Colonic mucosa (tissue), 4 donors: ENCODE data around the gene CSMD2. TPM values are rescaled to one million over a fixed set of nuclear protein-coding genes. Genes with fewer than 3 reads are reported as not detected.

Experiments used
- DNase-seq: peaks from one replicate; pipeline ENCODE4 v3.0.0-alpha.2; 2020
- H3K27ac ChIP-seq: fragments of 200-600 bp; one replicate; pipeline ENCODE4 v1.8.0; 2021
- H3K27me3 ChIP-seq: fragments of 200-600 bp; one replicate; pipeline ENCODE4 v1.8.0; 2021
- H3K36me3 ChIP-seq: fragments of 200-600 bp; one replicate; pipeline ENCODE4 v1.8.0; 2021
- H3K4me1 ChIP-seq: fragments of 200-600 bp; one replicate; pipeline ENCODE4 v1.8.0; 2021; ENCODE audit warnings: mild to moderate bottlenecking
- H3K4me3 ChIP-seq: fragments of 200-600 bp; one replicate; pipeline ENCODE4 v1.8.0; 2021
- H3K9ac ChIP-seq, 2 donors: one replicate each; pipeline ENCODE4 v1.7.0; 2013; ENCODE audit warnings: control low read depth in 2 of 2, low read depth in 2 of 2, low read length in 2 of 2
- H3K9me3 ChIP-seq: fragments of 200-600 bp; one replicate; pipeline ENCODE4 v1.8.0; 2021
- intact Hi-C: fragments of 100-400 bp; cut with DNase I; formaldehyde crosslinking; loops from one replicate; pipeline ENCODE4 v1.14.1; 2022
- total RNA-seq, 2 donors: library from RNA; stranded (reverse); fragmentation: NEBNext Ultra II Directional in 1 of 2; extraction: Animal tissue kit (Norgen Biotek cat#: 25700) in 1 of 2; gene quantifications; one replicate each; pipeline ENCODE4 v1.2.1, GENCODE V29; 2021
- TF ChIP-seq, protein P1 (sequence below): fragments of 200-600 bp; IDR thresholded peaks from one replicate; pipeline ENCODE4 v1.8.0; 2022; ENCODE audit warnings: antibody characterized with exemption, mild to moderate bottlenecking
- donor health status: healthy.
- donor health status: DM: no; HTN: no; CAD: no.
- donor health status: DM: no; HTN: no; CAD: no.

CSMD2 gene
- total RNA-seq, 2 donors from 2014 or later, result 0.05 to 0.10 TPM

DNA sequence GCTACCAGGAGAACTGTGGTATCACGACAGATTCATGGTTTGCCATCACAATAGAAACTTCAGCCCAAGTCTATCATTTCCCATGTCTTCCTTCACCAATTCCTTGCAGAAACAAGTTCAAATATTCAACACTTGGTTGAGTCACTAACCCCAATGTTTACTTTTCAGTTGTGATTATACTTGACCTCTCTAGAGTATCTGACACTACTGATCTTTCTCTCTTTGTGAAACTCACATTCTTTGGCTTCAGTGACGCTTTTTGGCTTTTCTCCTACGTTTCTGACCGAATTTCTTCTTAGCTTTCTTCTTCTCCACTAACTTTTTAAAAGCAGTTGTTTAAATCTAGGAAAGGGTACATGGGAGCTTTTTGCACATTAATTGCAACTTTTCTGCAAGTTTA is 350.0 kb downstream of the CSMD2 start:
- no peaks in the 10 kb centered on the region for H3K36me3 ChIP-seq
- H3K4me3 ChIP-seq, result no peak overlapping the region
- DNase-seq, result no peak
- H3K27ac ChIP-seq, result no peak overlapping the region
- TF ChIP-seq, protein P1, sequence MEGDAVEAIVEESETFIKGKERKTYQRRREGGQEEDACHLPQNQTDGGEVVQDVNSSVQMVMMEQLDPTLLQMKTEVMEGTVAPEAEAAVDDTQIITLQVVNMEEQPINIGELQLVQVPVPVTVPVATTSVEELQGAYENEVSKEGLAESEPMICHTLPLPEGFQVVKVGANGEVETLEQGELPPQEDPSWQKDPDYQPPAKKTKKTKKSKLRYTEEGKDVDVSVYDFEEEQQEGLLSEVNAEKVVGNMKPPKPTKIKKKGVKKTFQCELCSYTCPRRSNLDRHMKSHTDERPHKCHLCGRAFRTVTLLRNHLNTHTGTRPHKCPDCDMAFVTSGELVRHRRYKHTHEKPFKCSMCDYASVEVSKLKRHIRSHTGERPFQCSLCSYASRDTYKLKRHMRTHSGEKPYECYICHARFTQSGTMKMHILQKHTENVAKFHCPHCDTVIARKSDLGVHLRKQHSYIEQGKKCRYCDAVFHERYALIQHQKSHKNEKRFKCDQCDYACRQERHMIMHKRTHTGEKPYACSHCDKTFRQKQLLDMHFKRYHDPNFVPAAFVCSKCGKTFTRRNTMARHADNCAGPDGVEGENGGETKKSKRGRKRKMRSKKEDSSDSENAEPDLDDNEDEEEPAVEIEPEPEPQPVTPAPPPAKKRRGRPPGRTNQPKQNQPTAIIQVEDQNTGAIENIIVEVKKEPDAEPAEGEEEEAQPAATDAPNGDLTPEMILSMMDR, result no peak
- H3K27me3 ChIP-seq, result no peaks in the 10 kb centered on the region
- no peaks in the 10 kb centered on the region for H3K4me1 ChIP-seq
- intact Hi-C loops, result no loop called here
- no peaks in the 10 kb centered on the region for H3K9me3 ChIP-seq
- no peak overlapping the region for H3K9ac ChIP-seq

DNA sequence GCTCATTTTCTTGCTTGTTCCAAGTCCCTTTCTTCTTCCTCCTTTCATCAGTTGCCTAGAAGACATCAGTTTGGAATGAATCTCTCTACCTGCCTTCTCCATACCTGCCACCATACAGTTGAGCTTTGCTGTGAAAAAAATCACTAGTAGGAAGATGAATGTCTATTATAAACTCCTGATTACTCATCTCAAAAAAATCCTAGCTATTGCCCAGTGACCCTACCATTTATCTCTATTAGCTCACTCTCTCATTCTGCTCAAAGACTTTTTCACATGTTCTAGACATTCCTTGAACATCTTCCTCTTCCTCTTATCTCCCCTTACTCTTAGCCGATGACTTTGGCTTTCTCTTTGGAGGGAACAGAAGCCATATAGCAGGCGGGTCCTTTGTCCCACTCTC is 350.9 kb downstream of the CSMD2 start:
- no peak overlapping the region for H3K27ac ChIP-seq
- intact Hi-C loops, result no loop called here
- no peak overlapping the region for H3K4me3 ChIP-seq
- TF ChIP-seq, protein P1, result no peak
- H3K4me1 ChIP-seq, result no peaks in the 10 kb centered on the region
- H3K9ac ChIP-seq, result no peak overlapping the region
- no peaks in the 10 kb centered on the region for H3K36me3 ChIP-seq
- no peak for DNase-seq
- H3K9me3 ChIP-seq, result no peaks in the 10 kb centered on the region
- H3K27me3 ChIP-seq, result no peaks in the 10 kb centered on the region

DNA sequence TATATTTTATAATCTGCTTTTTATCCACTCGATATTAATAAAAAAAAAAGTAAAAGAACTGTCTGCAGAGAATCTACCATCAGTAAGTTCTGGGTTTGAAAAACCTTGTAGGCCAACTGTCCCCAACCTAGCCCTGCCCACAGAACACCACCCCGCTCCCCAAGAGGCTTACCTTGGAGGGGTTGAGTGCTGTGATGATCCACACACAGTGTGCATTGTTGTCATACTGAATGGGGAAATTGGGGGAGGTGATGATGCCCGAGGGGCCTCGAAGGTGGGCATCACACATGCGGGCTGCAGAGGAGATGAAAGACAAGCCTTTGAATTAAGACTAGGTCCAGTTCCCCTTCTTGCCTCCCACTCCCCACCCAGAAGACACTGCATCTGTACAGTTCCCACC is 354.5 kb downstream of the CSMD2 start:
- TF ChIP-seq, protein P1, result no peak
- intact Hi-C loops, result no loop called here
- H3K36me3 ChIP-seq, result no peaks in the 10 kb centered on the region
- no peaks in the 10 kb centered on the region for H3K4me1 ChIP-seq
- H3K9ac ChIP-seq, result no peak overlapping the region
- no peak overlapping the region for H3K4me3 ChIP-seq
- H3K9me3 ChIP-seq, result no peaks in the 10 kb centered on the region
- H3K27ac ChIP-seq, result no peak overlapping the region
- DNase-seq, result peak; percentile 9
- no peaks in the 10 kb centered on the region for H3K27me3 ChIP-seq

DNA sequence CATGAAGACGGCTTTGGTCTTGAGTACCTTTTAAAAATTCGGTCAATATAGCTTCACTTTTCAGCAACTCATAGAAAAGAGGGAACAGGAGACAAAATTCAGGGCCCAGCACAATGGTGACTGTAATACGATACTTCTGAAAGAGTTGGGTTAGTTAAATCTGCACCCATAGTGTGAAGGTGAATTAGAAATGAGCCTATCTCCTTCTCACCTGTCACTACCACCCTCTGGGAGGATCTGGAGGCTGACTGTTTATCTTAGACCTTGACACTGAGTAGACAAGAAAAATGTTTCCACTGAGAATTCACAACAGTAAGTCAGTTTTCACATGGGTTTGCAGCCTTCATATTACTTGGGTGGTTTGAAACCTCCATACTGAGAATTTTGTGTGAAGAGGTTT is 359.0 kb downstream of the CSMD2 start:
- Histone ChIP-seq H3K9ac (no peak overlapping the region), H3K27ac (no peak overlapping the region), H3K4me1 (no peaks in the 10 kb centered on the region), H3K9me3 (no peaks in the 10 kb centered on the region), H3K27me3 (no peaks in the 10 kb centered on the region), H3K4me3 (no peak overlapping the region), H3K36me3 (no peaks in the 10 kb centered on the region)
- no peak for DNase-seq
- TF ChIP-seq, protein P1, result no peak
- intact Hi-C loops, result no loop called here

DNA sequence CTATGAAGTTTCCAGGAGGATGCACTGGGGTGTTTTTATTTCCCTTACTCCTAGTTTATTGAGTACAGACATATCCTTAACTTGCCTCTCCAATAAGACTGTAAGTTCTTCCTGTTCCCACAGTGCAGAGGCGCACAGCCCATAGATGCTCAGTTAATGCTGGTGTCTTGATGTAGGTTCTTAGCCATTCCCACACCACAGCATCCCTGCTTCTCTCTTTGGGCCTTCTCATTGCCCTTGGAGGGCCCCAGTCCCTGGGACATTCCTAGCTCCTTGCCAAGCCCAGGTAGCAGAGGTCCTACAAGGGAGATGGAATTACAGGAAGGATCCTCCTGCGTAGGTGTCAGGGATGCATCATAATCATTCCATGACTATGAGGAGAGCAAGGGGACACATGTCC is 362.8 kb downstream of the CSMD2 start:
- Histone ChIP-seq H3K4me1 (no peaks in the 10 kb centered on the region), H3K27ac (no peak overlapping the region), H3K27me3 (no peaks in the 10 kb centered on the region), H3K9me3 (no peaks in the 10 kb centered on the region), H3K36me3 (no peaks in the 10 kb centered on the region), H3K4me3 (no peak overlapping the region), H3K9ac (no peak overlapping the region)
- intact Hi-C loops, result no loop called here
- no peak for DNase-seq
- TF ChIP-seq, protein P1, result no peak

DNA sequence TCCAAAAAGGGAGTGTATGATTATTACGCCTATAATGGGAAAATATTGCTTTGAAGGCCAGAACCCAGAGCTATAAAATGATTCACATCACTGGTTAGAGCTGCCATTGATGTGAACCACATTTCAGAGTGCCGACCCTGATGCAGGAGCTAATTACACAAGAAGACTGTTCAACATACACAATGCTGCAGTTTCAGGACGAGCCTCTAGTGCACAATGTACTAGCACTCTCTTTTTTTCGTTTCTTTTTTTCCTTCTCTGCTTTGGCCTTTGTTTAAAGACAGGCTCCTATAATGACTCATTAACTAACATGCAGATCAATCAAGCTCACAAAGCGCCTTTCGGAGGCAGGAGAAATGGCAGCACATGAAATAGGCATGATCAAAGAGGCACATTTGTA is 367.2 kb downstream of the CSMD2 start:
- Histone ChIP-seq H3K27ac (no peak overlapping the region), H3K9ac (no peak overlapping the region), H3K27me3 (no peaks in the 10 kb centered on the region), H3K4me3 (no peak overlapping the region), H3K9me3 (no peaks in the 10 kb centered on the region), H3K36me3 (no peaks in the 10 kb centered on the region), H3K4me1 (no peaks in the 10 kb centered on the region)
- intact Hi-C loops, result no loop called here
- no peak for DNase-seq
- TF ChIP-seq, protein P1, result no peak
